GM21528 (cell line): ENCODE data around the gene KRT33B.
"Not testable (repeated sequence)": the region's sequence is repeated elsewhere in the genome, so short reads cannot be mapped to it uniquely, and the experiment has no call there.

Source experiments
- ATAC-seq: cut with Tn5 transposase; IDR thresholded peaks from one replicate; pipeline ENCODE4 v1.9.1; 2021; ENCODE audit warnings: mild to moderate bottlenecking, moderate library complexity; ENCODE audit not compliant: unreplicated experiment, low FRiP score

The KRT33B gene

DNA sequence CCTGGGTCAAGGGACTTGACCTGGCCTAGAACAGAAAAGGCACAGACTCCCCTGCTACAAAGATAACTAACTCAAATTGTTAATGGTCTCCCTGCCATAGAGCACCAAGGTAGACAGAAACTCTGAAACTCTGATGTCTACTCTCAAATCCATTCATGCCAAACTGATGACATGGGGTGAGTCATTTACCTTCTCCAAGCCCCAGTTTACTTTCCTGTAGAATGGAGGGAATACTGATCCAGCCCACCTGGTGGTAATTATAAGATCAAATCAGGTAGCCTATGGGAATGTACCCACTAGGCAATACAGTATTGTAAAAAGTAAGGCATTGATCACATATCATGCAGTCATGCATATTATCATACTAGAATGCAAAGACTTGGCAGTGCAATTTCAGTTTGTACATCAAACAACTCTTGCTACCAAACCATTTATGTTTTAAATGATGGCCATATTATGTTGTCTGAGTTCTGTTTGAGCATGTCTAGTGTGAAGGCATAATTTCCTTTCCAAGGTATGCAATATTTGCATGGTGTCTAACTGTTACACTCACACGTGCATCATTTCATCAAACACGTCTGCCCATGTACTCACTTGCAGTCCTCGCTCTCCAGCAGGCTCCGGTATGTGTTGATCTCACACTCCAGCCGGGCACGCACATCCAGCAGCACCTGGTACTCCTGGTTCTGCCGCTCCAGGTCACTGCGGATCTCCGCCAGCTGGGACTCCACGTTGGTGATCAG lies 24.8 kb upstream of the KRT33B start:
- no peak for ATAC-seq

DNA sequence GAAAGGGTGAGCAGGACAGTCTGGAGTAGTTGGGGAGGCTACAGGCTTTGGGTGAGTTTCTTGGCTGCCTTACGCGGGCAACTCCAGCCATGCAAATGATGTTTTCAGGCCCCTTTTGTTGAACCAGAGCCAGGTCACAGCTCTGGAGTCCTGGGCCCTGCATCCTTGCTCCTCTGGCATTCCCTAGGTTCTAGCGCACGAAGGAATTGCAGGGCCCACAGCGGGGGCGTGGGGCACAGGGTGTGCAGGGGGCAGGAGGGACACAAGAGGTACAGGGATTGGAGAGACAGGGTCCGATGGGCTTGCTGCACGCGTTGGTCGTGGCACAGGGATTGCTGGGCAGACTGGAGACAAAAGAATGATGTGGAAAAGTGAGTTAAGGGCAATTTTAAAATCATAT lies 24.2 kb upstream of the KRT33B start:
- no peak for ATAC-seq

DNA sequence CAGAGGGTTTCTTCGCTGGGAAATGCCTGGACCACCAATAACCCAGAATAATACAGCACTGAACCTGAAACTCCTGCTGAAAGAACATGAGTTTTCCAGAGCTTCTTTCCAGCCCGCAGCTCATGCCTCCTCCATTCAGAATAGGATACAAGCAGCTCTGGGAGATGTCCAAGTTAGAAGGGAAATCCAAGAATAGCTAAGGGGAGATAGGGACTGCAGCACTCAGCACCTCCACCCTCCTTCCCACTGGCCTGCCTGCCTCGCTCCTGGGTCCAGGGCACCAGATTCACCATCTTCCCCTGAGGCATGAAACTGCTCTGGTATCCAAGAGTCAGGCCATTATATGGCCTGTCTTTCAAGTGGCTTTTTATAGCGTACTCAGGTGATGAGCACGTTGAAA lies 23.7 kb upstream of the KRT33B start:
- no peak for ATAC-seq

GRCh38 chr17:41392278-41392677 lies 22.7 kb upstream of the KRT33B start:
- no peak for ATAC-seq

DNA sequence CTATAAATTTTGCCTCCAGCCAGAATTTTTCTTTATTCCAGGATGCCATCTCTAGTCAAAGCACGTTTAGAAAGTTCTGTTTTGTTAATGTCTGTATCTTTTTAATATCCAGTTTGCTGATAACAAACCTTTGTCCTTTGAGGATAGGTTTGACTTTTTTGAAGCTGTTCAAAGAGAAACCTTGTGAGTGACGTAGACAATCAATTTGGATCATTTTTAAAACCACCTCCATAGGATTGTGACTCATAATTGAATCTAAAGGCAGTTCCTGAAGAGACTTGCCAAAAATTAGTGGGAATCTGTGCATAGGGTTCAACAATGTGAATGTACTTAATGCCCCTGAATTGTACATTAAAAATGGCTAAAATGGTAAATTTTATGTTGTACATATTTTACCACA lies 21.9 kb upstream of the KRT33B start:
- ATAC-seq: no peak

- ATAC-seq: no peak
Observed at GRCh38 chr17:41390411-41390938, 20.9 kb upstream of the KRT33B start.

DNA sequence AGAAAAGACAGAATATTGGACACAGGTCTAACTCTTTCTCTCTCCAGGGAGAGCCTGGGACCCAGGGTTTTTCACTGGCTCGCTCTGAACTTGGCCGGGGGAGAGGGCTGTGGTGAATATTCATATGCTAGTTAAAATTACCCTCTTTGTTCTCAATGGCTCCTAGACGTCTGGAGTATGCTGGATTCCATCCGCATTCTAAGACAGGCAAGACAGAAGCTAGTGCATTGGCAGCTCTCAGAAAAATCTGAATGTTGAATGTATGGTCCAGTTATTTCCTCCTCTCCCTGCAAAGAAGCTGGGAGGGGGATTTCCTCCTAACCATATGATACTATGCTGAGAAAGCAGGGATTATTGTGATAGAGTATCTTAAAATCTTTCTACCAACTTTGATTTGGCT lies 18.1 kb upstream of the KRT33B start:
- no peak for ATAC-seq

DNA sequence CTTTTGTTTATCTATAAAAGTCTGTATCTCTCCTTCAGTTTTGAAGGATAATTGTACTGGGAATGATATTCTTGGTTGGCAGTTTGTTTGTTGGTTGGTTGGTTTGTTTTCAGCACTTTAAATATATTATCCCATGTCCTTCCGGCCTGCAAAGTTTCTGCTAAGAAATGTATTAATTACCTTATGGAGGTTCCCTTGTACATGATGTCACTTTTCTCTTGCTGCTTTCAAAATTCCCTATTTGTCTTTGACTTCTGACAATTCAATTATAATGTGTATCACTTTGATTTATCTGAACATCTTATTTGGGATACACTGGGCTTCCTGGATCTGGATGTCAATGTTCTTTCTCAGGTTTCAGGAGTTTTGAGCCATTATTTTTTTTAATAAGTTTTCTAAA lies 16.6 kb upstream of the KRT33B start:
- no peak for ATAC-seq

DNA sequence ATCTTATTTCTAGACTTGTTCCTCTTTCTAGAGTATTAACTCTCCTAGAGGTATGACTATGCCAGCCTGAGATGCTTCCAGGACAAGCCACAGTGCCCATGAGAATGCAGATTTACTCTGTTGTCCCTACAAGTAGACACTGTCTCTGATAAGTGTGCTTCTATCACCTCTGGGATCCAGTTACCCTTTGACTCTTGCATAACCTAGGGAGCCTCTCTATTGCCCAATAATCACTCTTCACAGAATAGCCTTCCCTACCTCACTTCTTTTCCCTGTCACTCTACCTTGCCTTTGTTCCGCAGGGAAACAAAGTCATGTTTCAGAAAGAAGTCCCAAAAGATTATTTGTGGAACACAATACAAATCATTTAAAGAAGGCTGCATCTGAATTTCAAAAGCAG lies 14.1 kb upstream of the KRT33B start:
- no peak for ATAC-seq

DNA sequence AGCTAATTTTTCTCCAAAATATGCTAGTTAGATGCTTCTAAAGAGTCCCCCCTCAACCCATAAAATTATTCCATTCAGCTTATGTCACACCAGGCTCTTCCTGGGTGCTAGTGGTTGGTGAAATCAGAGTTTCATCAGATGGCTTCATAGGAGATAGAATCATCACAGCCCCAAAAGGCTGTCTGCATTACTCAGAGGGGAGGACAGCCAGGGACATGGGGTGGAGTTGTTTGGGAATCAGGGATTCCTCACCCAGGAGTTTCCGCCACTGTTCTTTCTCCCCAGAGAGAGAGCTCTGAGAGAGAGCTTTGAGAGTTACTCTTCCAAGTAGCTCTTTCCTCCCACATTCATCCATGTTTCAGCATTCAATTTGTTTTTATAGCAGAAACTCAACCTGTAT lies 12.8 kb upstream of the KRT33B start:
- ATAC-seq: no peak

GRCh38 chr17:41381943-41382342 lies 12.3 kb upstream of the KRT33B start, which contains the start of gene KRT34:
TSS of gene KRT34 (minus strand) at chr17:41382306. CDS start at chr17:41382246, 60 bp downstream.
- ATAC-seq: not testable (repeated sequence)

GRCh38 chr17:41380091-41380490 lies 10.5 kb upstream of the KRT33B start:
- not testable (repeated sequence) for ATAC-seq

- no peak for ATAC-seq
Observed at GRCh38 chr17:41377546-41377945, 7.9 kb upstream of the KRT33B start.

GRCh38 chr17:41369023-41369422 lies 590 bp downstream of the KRT33B start:
- ATAC-seq: no peak

DNA sequence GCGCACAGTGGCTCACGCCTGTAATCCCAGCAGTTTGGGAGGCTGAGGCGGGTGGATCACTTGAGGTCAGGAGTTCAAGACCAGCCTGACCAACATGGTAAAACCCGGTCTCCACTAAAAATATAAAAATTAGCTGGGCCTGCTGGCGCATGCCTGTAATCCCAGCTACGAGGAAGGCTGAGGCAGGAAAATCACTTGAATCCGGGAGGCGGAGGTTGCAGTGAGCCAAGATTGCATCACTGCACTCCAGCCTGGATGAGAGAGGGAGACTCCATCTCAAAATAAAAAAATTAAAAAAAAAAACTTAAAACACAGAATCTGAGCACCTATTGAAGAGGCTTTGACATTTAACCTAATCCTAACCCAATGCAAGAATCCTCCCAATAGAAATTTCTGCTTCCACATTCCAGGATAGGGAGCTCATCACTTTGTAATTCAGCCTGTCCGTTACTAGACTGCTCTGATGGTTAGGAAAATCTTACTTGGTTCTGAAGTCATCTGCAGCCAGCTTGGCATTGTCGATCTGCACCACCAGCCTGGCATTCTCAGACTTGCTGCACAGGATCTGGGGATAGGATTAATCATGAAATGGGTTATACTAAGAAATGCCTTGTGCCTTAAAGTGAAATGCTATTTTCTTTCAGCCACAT lies 2.1 kb downstream of the KRT33B start:
- no peak for ATAC-seq

GRCh38 chr17:41366070-41366469 lies 3.5 kb downstream of the KRT33B start:
- ATAC-seq: no peak

GRCh38 chr17:41363881-41364280 lies 5.7 kb downstream of the KRT33B start:
- ATAC-seq: no peak

DNA sequence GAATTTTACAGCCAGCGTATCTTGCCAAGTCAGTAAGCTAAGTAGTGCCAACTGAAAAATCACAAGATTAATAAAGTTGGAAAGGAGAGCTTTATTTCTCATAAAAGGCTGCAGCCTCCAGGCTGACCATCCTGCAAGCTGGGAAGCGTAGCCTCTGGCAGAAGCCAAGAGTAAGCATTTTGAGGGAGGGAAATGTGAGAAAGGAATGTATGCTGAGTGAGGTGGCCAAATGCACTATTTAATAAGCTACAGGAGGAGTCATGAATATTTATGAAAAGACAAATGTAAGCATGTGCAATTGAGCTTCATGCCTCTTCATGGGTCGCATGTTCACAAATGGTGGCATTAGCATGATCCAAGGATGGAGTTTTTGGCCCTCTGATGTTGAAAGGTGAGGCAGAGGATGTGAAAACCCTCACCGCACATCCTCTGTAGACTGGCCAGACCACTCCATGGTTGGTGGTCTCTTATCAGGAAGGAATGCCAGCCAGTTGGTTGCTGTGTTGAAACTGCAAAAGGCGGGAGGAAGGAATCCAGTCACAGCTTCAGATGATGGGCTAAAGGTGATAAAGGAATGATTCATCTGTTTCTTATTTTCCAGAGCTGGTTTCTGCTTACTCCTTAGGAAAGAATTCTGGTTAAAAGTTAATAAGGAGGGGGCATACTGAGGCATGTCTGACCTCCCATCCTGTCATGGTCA lies 9.2 kb downstream of the KRT33B start:
- ATAC-seq: no peak

GRCh38 chr17:41354536-41354935 lies 15.1 kb downstream of the KRT33B start:
- no peak for ATAC-seq

DNA sequence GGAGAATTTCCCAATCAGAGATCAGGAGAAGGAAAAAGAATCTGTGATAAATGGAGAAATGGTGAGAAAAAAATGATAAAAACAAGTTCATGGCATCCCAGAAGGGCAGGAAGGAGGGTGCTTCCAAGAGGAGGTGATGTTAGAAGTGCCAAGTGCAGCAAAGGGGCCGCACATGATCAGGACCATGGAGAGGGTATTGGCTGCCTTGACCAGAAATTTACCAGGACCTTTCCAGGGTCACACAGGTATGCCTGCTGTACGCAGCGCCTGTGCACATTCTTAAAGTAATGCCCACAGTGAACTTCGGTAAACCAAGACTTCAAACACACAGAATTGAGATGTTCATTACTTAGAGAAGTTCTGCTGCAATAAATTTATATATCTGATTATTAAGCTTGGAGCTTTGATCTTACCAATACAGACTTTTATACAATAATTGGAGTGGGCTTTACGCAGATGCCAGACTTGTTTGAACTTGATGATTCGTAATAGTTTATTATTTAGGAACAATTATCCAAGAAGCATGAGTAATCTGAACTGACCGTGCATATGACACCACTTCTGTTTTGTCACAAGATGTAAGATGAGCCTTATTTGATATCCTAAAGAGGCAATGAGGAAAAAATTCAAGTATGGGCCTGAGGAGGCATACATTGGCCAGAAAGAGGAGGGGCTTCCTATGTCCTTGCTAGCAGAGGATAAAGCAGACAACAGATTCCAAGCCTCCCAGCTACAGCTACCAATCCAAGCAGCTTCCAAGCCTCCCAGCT lies 16.8 kb downstream of the KRT33B start:
- ATAC-seq: no peak

DNA sequence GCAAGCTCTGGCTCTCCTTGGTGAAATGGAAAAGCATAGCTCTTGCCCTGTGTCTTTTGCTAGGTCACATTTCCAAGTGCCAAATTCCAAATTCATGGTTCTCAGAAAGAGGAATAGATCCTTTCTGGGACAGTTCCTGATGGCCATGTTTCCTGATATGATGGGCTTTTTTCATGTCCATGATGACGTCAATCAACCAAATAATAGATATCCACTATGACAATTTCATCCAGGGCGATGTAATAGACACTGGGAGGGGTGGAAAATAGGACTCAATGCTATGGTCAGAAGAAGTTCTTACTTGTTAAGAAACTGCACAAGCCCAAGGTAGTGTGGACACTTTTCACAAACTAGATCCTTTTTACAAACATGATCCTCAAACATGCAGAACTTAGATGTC lies 18.4 kb downstream of the KRT33B start:
- ATAC-seq: no peak
